ACHN (cell line): ENCODE results near the gene TRIB2.

Experiments used
- DNase-seq: peaks from one replicate; pipeline ENCODE4 v3.0.0-alpha.2; 2015
- in situ Hi-C: cut with HindIII; loops from 2 replicates; pipeline ENCODE4 v1.10.0; 2017; ENCODE audit warnings: low sequenced_read_pairs, low pct_ligation_motif_present, low pct_unique_long_range_greater_than_20kb

Gene TRIB2

GRCh38 chr2:12717191-12718014 is 667 bp downstream of the TRIB2 start:
- in situ Hi-C loops, result no loop called here
- peak; percentile 28 for DNase-seq

GRCh38 chr2:12718015-12718671 is 1.4 kb downstream of the TRIB2 start:
- no peak for DNase-seq
- in situ Hi-C loops, result no loop called here

GRCh38 chr2:12718711-12719399 is 2.1 kb downstream of the TRIB2 start:
- DNase-seq, result no peak
- in situ Hi-C loops, result no loop called here

GRCh38 chr2:12719400-12720277 is 2.9 kb downstream of the TRIB2 start:
- in situ Hi-C loops, result no loop called here
- no peak for DNase-seq

GRCh38 chr2:12720278-12720620 is 3.5 kb downstream of the TRIB2 start:
- in situ Hi-C loops, result no loop called here
- DNase-seq, result no peak

- in situ Hi-C loops, result no loop called here
- no peak for DNase-seq
Observed at GRCh38 chr2:12720754-12721378, 4.1 kb downstream of the TRIB2 start.

- in situ Hi-C loops, result no loop called here
- no peak for DNase-seq
Observed at GRCh38 chr2:12721566-12722446, 5.1 kb downstream of the TRIB2 start.

- in situ Hi-C loops, result no loop called here
- DNase-seq, result no peak
Observed at GRCh38 chr2:12722447-12723316, 5.9 kb downstream of the TRIB2 start.

GRCh38 chr2:12723736-12724463 is 7.2 kb downstream of the TRIB2 start:
- DNase-seq, result no peak
- in situ Hi-C loops, result no loop called here

GRCh38 chr2:12725233-12726187 is 8.8 kb downstream of the TRIB2 start:
- in situ Hi-C loops, result no loop called here

GRCh38 chr2:12726271-12726670 is 9.5 kb downstream of the TRIB2 start:
- no peak for DNase-seq
- in situ Hi-C loops, result no loop called here

More at GRCh38 chr2:12725233-12726187, 8.8 kb downstream of the TRIB2 start:
- DNase-seq, result no peak

GRCh38 chr2:12727065-12727464 is 10.3 kb downstream of the TRIB2 start:
- in situ Hi-C loops, result no loop called here
- DNase-seq, result no peak

GRCh38 chr2:12727641-12728040 is 10.9 kb downstream of the TRIB2 start:
- in situ Hi-C loops, result no loop called here
- DNase-seq, result no peak

- in situ Hi-C loops, result no loop called here
- no peak for DNase-seq
Observed at GRCh38 chr2:12728221-12728777, 11.6 kb downstream of the TRIB2 start.

- in situ Hi-C loops, result no loop called here
Observed at GRCh38 chr2:12730265-12730664, 13.5 kb downstream of the TRIB2 start.

More at GRCh38 chr2:12730265-12730664, 13.5 kb downstream of the TRIB2 start:
- DNase-seq, result no peak
